Measurements from ENCODE around the gene NAA20.

- TF ChIP-seq, protein P1, sequence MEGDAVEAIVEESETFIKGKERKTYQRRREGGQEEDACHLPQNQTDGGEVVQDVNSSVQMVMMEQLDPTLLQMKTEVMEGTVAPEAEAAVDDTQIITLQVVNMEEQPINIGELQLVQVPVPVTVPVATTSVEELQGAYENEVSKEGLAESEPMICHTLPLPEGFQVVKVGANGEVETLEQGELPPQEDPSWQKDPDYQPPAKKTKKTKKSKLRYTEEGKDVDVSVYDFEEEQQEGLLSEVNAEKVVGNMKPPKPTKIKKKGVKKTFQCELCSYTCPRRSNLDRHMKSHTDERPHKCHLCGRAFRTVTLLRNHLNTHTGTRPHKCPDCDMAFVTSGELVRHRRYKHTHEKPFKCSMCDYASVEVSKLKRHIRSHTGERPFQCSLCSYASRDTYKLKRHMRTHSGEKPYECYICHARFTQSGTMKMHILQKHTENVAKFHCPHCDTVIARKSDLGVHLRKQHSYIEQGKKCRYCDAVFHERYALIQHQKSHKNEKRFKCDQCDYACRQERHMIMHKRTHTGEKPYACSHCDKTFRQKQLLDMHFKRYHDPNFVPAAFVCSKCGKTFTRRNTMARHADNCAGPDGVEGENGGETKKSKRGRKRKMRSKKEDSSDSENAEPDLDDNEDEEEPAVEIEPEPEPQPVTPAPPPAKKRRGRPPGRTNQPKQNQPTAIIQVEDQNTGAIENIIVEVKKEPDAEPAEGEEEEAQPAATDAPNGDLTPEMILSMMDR (IDR thresholded peaks at IDR 0.05), result no peak
- TF ChIP-seq POLR2A (IDR thresholded peaks at IDR 0.05), result no peak
- TF ChIP-seq POLR2AphosphoS5 (IDR thresholded peaks at IDR 0.05), result peak; percentile 34 to 80 (median 55)
These were observed 42.3 kb upstream of the NAA20 start for GRCh38 chr20:19974630-19975435.

Data from breast epithelium (tissue), 3 donors.